Mammary epithelial cell (primary cell): ENCODE results near the gene TDRD5.
"Not testable (repeated sequence)": the region's sequence is repeated elsewhere in the genome, so short reads cannot be mapped to it uniquely, and the experiment has no call there.

Experiments
- CTCF ChIP-seq, 2 donors: IDR thresholded peaks in 1 of 2; conservative IDR thresholded peaks in 1 of 2; 2 replicates each; pipeline ENCODE4 v1.5.1; 2011 to 2012; ENCODE audit warnings: inconsistent platforms in 2 of 2, low read length in 2 of 2, mild to moderate bottlenecking in 2 of 2, control low read depth in 1 of 2, low read depth in 1 of 2; ENCODE audit not compliant: insufficient read depth in 1 of 2; ENCODE audit errors: extremely low read depth in 1 of 2
- EZH2 ChIP-seq: IDR thresholded peaks from 2 replicates; pipeline ENCODE4 v1.6.1; 2012; ENCODE audit warnings: low read length, inconsistent platforms, borderline replicate concordance

DNA sequence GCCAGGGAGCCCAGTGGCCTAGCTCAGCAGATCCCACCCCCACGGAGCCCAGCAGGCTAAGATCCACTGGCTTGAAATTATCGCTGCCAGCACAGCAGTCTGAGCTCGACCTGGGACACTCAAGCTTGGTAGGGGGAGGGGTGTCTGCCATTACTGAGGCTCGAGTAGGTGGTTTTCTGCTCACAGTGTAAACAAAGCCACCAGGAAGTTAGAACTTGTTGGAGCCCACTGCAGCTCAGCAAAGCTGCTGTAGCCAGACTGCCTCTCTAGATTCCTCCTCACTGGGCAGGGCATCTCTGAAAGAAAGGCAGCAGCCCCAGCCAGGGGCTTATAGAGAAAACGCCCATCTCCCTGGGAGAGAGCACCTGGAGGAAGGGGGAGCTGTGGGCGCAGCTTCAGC lies 102.9 kb downstream of the TDRD5 start:
- TF ChIP-seq CTCF (conservative IDR thresholded peaks at IDR 0.05 in 1 of 2, IDR thresholded peaks at IDR 0.05 in 1 of 2; ENCODE audit: extremely low read depth in 1 of 2, insufficient read depth in 1 of 2, low read depth in 1 of 2, low read length in 2 of 2); EZH2: not testable (repeated sequence)
